Hematopoietic multipotent progenitor cell treated with erythropoietin and hydrocortisone succinate and interleukin-3 and kit ligand, for 6 days (in vitro differentiated cells): ENCODE results near the gene GPC5.
"Not testable (repeated sequence)": the region's sequence is repeated elsewhere in the genome, so short reads cannot be mapped to it uniquely, and the experiment has no call there.

ENCODE experiments used
- DNase-seq: peaks from one replicate; pipeline ENCODE4 v3.0.0-alpha.2; 2015

The GPC5 gene

GRCh38 chr13:92221916-92222315, 823.5 kb downstream of the GPC5 start:
- peak; percentile 38 for DNase-seq

- peak; percentile 71 for DNase-seq
These were observed 825.8 kb downstream of the GPC5 start for GRCh38 chr13:92224052-92224821.

- no peak for DNase-seq
These were observed 826.4 kb downstream of the GPC5 start for GRCh38 chr13:92224825-92225224.

- peak; percentile 30 for DNase-seq
These were observed 827.4 kb downstream of the GPC5 start for GRCh38 chr13:92225861-92226260.

- no peak for DNase-seq
These were observed 834.5 kb downstream of the GPC5 start for GRCh38 chr13:92232871-92233270.

GRCh38 chr13:92251671-92252210, 853.3 kb downstream of the GPC5 start:
- no peak for DNase-seq

- no peak for DNase-seq
These were observed 857.1 kb downstream of the GPC5 start for GRCh38 chr13:92255526-92255925.

GRCh38 chr13:92256211-92256610, 857.8 kb downstream of the GPC5 start:
- DNase-seq = no peak

GRCh38 chr13:92259046-92259445, 860.6 kb downstream of the GPC5 start:
- DNase-seq = no peak

- DNase-seq = no peak
These were observed 861.1 kb downstream of the GPC5 start for GRCh38 chr13:92259523-92259922.

- DNase-seq = no peak
These were observed 861.9 kb downstream of the GPC5 start for GRCh38 chr13:92260363-92260762.

GRCh38 chr13:92262100-92262788, 863.8 kb downstream of the GPC5 start:
- DNase-seq = no peak

GRCh38 chr13:92265408-92265807, 867.0 kb downstream of the GPC5 start:
- DNase-seq = no peak

- DNase-seq = no peak
These were observed 872.6 kb downstream of the GPC5 start for GRCh38 chr13:92270990-92271389.

- no peak for DNase-seq
These were observed 873.8 kb downstream of the GPC5 start for GRCh38 chr13:92272177-92272576.

GRCh38 chr13:92280986-92281385, 882.6 kb downstream of the GPC5 start:
- DNase-seq = not testable (repeated sequence)

GRCh38 chr13:92290718-92291307, 892.4 kb downstream of the GPC5 start:
- DNase-seq = not testable (repeated sequence)

GRCh38 chr13:92294533-92294932, 896.1 kb downstream of the GPC5 start:
- DNase-seq = not testable (repeated sequence)

GRCh38 chr13:92296154-92296671, 897.8 kb downstream of the GPC5 start:
- DNase-seq = not testable (repeated sequence)

- DNase-seq = no peak
These were observed 899.8 kb downstream of the GPC5 start for GRCh38 chr13:92297971-92298942.

GRCh38 chr13:92300651-92301050, 902.2 kb downstream of the GPC5 start:
- no peak for DNase-seq

GRCh38 chr13:92303428-92303827, 905.0 kb downstream of the GPC5 start:
- peak; percentile 5 for DNase-seq
